ENCODE data around the gene CCDC40. TPM values are rescaled to one million over a fixed set of nuclear protein-coding genes. Genes with fewer than 3 reads are reported as not detected.
A peak's percentile ranks its signal among the peaks of the same experiment; 100 is the strongest.

The CCDC40 gene
- total and polyA plus RNA-seq, 2 donors (not counting 1 experiment from before 2014, with no cell fraction given) = 0.63 to 3.2 TPM

DNA sequence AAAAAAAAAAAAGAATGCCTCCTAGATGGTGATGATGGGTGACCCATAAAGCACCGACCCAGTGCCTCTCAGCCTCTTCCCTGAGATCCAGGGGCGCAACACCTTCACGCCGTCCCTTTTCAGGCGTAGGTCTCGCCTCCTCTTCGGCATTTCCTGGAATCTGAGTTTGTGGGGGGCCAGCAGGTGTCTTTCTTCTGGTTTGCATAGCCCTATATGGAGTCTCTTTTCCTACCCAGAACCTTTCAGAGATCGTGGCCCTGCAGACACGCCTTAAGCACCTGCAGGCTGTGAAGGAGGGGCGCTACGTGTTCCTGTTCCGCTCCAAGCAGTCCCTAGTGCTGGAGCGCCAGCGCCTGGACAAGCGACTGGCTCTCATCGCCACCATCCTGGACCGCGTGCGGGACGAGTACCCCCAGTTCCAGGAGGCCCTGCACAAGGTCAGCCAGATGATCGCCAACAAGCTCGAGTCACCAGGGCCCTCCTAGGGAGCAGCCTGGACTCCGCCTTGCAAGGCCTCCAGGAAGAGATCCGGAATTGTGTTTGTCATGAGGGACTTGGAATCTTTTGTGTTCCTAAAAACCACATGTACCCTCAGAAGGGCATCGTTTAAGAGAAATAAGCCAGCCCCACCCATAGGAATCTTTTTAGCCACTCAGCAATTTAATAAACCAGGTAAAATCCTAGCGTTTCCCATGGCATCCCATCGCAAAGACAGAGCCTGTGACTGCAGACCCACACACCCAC lies 63.0 kb downstream of the CCDC40 start:
- ChIA-PET CTCF (no interaction called here), POLR2A (interaction anchor here (0.7 kb wide), 1 partner anchor 16 kb away, joined by 3 read pairs; no protein-coding TSS in a partner anchor)
- peaks cover 0 to 3% (median 0%) of the 10 kb centered on the region in 4 experiments for H3K27me3 ChIP-seq (replicated peaks in 1 of 4; ENCODE audit: control extremely low read depth in 1 of 4, control insufficient read depth in 3 of 4, insufficient read depth in 4 of 4, low read length in 3 of 4)

DNA sequence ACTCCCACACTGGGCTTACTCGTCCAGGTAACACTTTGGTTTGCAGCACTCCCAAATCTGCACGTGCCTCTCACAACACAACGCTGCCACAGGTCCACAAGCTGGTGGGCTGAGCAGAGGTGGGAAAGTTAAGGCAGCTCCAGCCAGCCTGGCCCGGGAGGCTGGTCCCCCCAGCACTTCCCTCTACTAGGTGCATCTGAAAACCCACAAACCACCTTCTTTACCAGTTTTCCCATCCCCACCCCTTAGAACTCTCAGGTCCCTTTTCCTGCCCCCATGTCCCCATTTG lies 63.5 kb downstream of the CCDC40 start:
- ATAC-seq (ENCODE audit: low read depth) (no peak), DNase-seq (no peak)
- Histone ChIP-seq H3K9me3 (ENCODE audit: control extremely low read depth in 1 of 3, control insufficient read depth in 2 of 3, insufficient read depth in 1 of 3, low read length in 2 of 3) (no peaks in the 10 kb centered on the region), H3K79me2 (ENCODE audit: control insufficient read depth, insufficient read depth, low read length) (no peaks in the 10 kb centered on the region), H3K4me3 (ENCODE audit: control extremely low read depth in 1 of 5, extremely low read depth in 1 of 5, insufficient read depth in 1 of 5, low read depth in 2 of 5, low read length in 4 of 5) (no peak overlapping the region), H3K4me1 (ENCODE audit: control insufficient read depth in 2 of 2, insufficient read depth in 2 of 2, low read length in 2 of 2) (peaks cover 14 to 22% of the 10 kb centered on the region in 2 donors), H2AFZ (ENCODE audit: insufficient read depth, low read depth, low read length, poor library complexity, severe bottlenecking) (no peak overlapping the region), H3K4me2 (replicated peaks; ENCODE audit: low read depth, low read length, poor library complexity, severe bottlenecking) (peak overlapping the region; percentile 95), H4K20me1 (ENCODE audit: control insufficient read depth, insufficient read depth, low read length, poor library complexity, severe bottlenecking) (no peaks in the 10 kb centered on the region), H3K36me3 (replicated peaks in 1 of 2; ENCODE audit: control extremely low read depth in 1 of 2, control insufficient read depth in 1 of 2, extremely low read depth in 1 of 2, insufficient read depth in 2 of 2, low read length in 1 of 2) (no peaks in the 10 kb centered on the region), H3K9ac (ENCODE audit: low read length) (no peak overlapping the region), H3K27ac (ENCODE audit: low read length in 2 of 2) (no peak overlapping the region), H3K27me3 (replicated peaks in 1 of 4; ENCODE audit: control extremely low read depth in 1 of 4, control insufficient read depth in 3 of 4, insufficient read depth in 4 of 4, low read length in 3 of 4) (peaks cover 0 to 3% (median 0%) of the 10 kb centered on the region in 4 experiments)
- peaks cover 24% of the 10 kb centered on the region for H3K4me1 Mint-ChIP-seq
- no peak for TF ChIP-seq EZH2 (IDR thresholded peaks at IDR 0.05; ENCODE audit: borderline replicate concordance, insufficient read depth, low read depth, low read length, poor library complexity, severe bottlenecking)
- TF ChIP-seq, protein P1, sequence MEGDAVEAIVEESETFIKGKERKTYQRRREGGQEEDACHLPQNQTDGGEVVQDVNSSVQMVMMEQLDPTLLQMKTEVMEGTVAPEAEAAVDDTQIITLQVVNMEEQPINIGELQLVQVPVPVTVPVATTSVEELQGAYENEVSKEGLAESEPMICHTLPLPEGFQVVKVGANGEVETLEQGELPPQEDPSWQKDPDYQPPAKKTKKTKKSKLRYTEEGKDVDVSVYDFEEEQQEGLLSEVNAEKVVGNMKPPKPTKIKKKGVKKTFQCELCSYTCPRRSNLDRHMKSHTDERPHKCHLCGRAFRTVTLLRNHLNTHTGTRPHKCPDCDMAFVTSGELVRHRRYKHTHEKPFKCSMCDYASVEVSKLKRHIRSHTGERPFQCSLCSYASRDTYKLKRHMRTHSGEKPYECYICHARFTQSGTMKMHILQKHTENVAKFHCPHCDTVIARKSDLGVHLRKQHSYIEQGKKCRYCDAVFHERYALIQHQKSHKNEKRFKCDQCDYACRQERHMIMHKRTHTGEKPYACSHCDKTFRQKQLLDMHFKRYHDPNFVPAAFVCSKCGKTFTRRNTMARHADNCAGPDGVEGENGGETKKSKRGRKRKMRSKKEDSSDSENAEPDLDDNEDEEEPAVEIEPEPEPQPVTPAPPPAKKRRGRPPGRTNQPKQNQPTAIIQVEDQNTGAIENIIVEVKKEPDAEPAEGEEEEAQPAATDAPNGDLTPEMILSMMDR (IDR thresholded peaks at IDR 0.05) = no peak
- ChIA-PET CTCF (interaction anchor here (0.7 kb wide), 1 partner anchor 263 kb away, joined by 3 read pairs; no protein-coding TSS in a partner anchor), POLR2A (no interaction called here)
- no peaks in the 10 kb centered on the region for H3K27me3 Mint-ChIP-seq
- no peak overlapping the region for H3K4me3 Mint-ChIP-seq
- H3K9me3 Mint-ChIP-seq (ENCODE audit: insufficient read depth) = no peaks in the 10 kb centered on the region
- intact Hi-C loops (cut with micrococcal nuclease) = loop anchor here (2.0 to 5.0 kb wide), 2 partner anchors 93 to 163 kb away; no protein-coding TSS in a partner anchor
- 72% methylated on average over 4 of the region's 4 CpGs for WGBS (ENCODE audit: insufficient coverage)
- H3K27ac Mint-ChIP-seq = no peak overlapping the region

More for the DNA sequence above, 63.0 kb downstream of the CCDC40 start:
- no peaks in the 10 kb centered on the region for H4K20me1 ChIP-seq (ENCODE audit: control insufficient read depth, insufficient read depth, low read length, poor library complexity, severe bottlenecking)
- H3K9me3 ChIP-seq (ENCODE audit: control extremely low read depth in 1 of 3, control insufficient read depth in 2 of 3, insufficient read depth in 1 of 3, low read length in 2 of 3) = no peaks in the 10 kb centered on the region
- WGBS (ENCODE audit: insufficient coverage) = 93% methylated on average over 21 of the region's 27 CpGs
- peaks cover 14 to 22% of the 10 kb centered on the region in 2 donors for H3K4me1 ChIP-seq (ENCODE audit: control insufficient read depth in 2 of 2, insufficient read depth in 2 of 2, low read length in 2 of 2)
- H3K27me3 Mint-ChIP-seq = no peaks in the 10 kb centered on the region
- H2AFZ ChIP-seq (ENCODE audit: insufficient read depth, low read depth, low read length, poor library complexity, severe bottlenecking) = no peak overlapping the region
- no peak overlapping the region for H3K9ac ChIP-seq (ENCODE audit: low read length)
- no peak for ATAC-seq (ENCODE audit: low read depth)
- no peak overlapping the region for H3K4me3 Mint-ChIP-seq
- H3K27ac Mint-ChIP-seq = no peak overlapping the region
- TF ChIP-seq, protein P1 (IDR thresholded peaks at IDR 0.05) = no peak
- no peak for TF ChIP-seq EZH2 (IDR thresholded peaks at IDR 0.05; ENCODE audit: borderline replicate concordance, insufficient read depth, low read depth, low read length, poor library complexity, severe bottlenecking)
- DNase-seq = no peak
- H3K4me2 ChIP-seq (replicated peaks; ENCODE audit: low read depth, low read length, poor library complexity, severe bottlenecking) = no peak overlapping the region
- no peaks in the 10 kb centered on the region for H3K36me3 ChIP-seq (replicated peaks in 1 of 2; ENCODE audit: control extremely low read depth in 1 of 2, control insufficient read depth in 1 of 2, extremely low read depth in 1 of 2, insufficient read depth in 2 of 2, low read length in 1 of 2)
- intact Hi-C loops (cut with micrococcal nuclease) = loop anchor here (2.0 to 5.0 kb wide), 2 partner anchors 92 to 163 kb away; no protein-coding TSS in a partner anchor
- no peak overlapping the region for H3K27ac ChIP-seq (ENCODE audit: low read length in 2 of 2)
- no peaks in the 10 kb centered on the region for H3K9me3 Mint-ChIP-seq (ENCODE audit: insufficient read depth)
- H3K4me3 ChIP-seq (ENCODE audit: control extremely low read depth in 1 of 5, extremely low read depth in 1 of 5, insufficient read depth in 1 of 5, low read depth in 2 of 5, low read length in 4 of 5) = no peak overlapping the region
- peaks cover 24% of the 10 kb centered on the region for H3K4me1 Mint-ChIP-seq
- H3K79me2 ChIP-seq (ENCODE audit: control insufficient read depth, insufficient read depth, low read length) = no peaks in the 10 kb centered on the region

Measured in B cell (primary cell).